ENCODE measurements around the gene MSANTD7.
A peak's percentile ranks its signal among the peaks of the same experiment; 100 is the strongest.

MSANTD7 gene

GRCh38 chr10:14837757-14838581 is at the start of gene MSANTD7, which contains the start of the genes CDNF and HSPA14 (continued):
- no peak for TF ChIP-seq ZNF707 (tag by site-specific recombination; IDR thresholded peaks at IDR 0.05)
- TF ChIP-seq GLIS2 (tag by site-specific recombination; IDR thresholded peaks at IDR 0.05), result peak; percentile 96
- TF ChIP-seq ZNF449 (tag by site-specific recombination; IDR thresholded peaks at IDR 0.05), result peak; percentile 86

- Histone ChIP-seq H3K4me3 (ENCODE audit: low read depth, low read length) (no peak overlapping the region), H3K4me1 (ENCODE audit: control insufficient read depth, insufficient read depth, low read length) (no peaks in the 10 kb centered on the region), H3K27ac (ENCODE audit: extremely low read depth, low read depth, low read length) (no peak overlapping the region), H3K9me3 (ENCODE audit: control insufficient read depth, insufficient read depth, low read depth, low read length) (no peaks in the 10 kb centered on the region), H3K36me3 (ENCODE audit: control insufficient read depth in 2 of 2, insufficient read depth in 1 of 2, low read length in 2 of 2) (no peaks in the 10 kb centered on the region)
- ChIA-PET POLR2A (interaction anchor here (0.6 kb wide), 1 partner anchor 300 kb away, joined by 6 read pairs; no protein-coding TSS in a partner anchor), CTCF (no interaction called here)
- TF ChIP-seq ZNF785 (tag by site-specific recombination; IDR thresholded peaks at IDR 0.05) (no peak), BCL11A (tag by site-specific recombination; IDR thresholded peaks at IDR 0.05; ENCODE audit: low read depth) (no peak), ZNF184 (tag by site-specific recombination; IDR thresholded peaks at IDR 0.05) (no peak), ZNF426 (tag by site-specific recombination; IDR thresholded peaks at IDR 0.05) (no peak), ZNF707 (tag by site-specific recombination; IDR thresholded peaks at IDR 0.05) (no peak), ZNF513 (tag by site-specific recombination; IDR thresholded peaks at IDR 0.05) (no peak), HOXA7 (CRISPR knock-in tag; IDR thresholded peaks at IDR 0.05; ENCODE audit: borderline replicate concordance) (no peak)
These were observed 39.5 kb upstream of the MSANTD7 start for GRCh38 chr10:14798636-14799035.

GRCh38 chr10:14800397-14800796 is 37.7 kb upstream of the MSANTD7 start:
- Histone ChIP-seq H3K27ac (ENCODE audit: extremely low read depth, low read depth, low read length) (no peak overlapping the region), H3K9me3 (ENCODE audit: control insufficient read depth, insufficient read depth, low read depth, low read length) (no peaks in the 10 kb centered on the region), H3K4me3 (ENCODE audit: low read depth, low read length) (no peak overlapping the region), H3K36me3 (ENCODE audit: control insufficient read depth in 2 of 2, insufficient read depth in 1 of 2, low read length in 2 of 2) (no peaks in the 10 kb centered on the region), H3K4me1 (ENCODE audit: control insufficient read depth, insufficient read depth, low read length) (no peaks in the 10 kb centered on the region)
- TF ChIP-seq ZNF529 (tag by site-specific recombination; IDR thresholded peaks at IDR 0.05; ENCODE audit: insufficient replicate concordance), result no peak
- ChIA-PET POLR2A (no interaction called here), CTCF (no interaction called here)

GRCh38 chr10:14801723-14802122 is 36.4 kb upstream of the MSANTD7 start:
- no peak for TF ChIP-seq ZNF433 (tag by site-specific recombination; IDR thresholded peaks at IDR 0.05; ENCODE audit: low read depth)
- no peak for TF ChIP-seq ZNF521 (tag by site-specific recombination; IDR thresholded peaks at IDR 0.05)
- TF ChIP-seq EGR2 (tag by site-specific recombination; IDR thresholded peaks at IDR 0.05; ENCODE audit: low read depth), result 0 out of 2 replicates have a peak, but pooled peaks have one; percentile 6
- TF ChIP-seq CTCF (tag by site-specific recombination; IDR thresholded peaks at IDR 0.05), result peak; percentile 63; the same call in 1 of the 2 replicates
- no peak for TF ChIP-seq PATZ1 (tag by site-specific recombination; IDR thresholded peaks at IDR 0.05)
- ChIA-PET POLR2A (interaction anchor here (1.5 kb wide), 1 partner anchor 36 kb away, joined by 4 read pairs; the partner anchor contains the start of genes CDNF, HSPA14 and MSANTD7), CTCF (interaction anchor here (0.6 to 0.7 kb wide), 4 partner anchors 21 to 321 kb away, joined by 3 read pairs; no protein-coding TSS in a partner anchor)
- H3K4me1 ChIP-seq (ENCODE audit: control insufficient read depth, insufficient read depth, low read length), result no peaks in the 10 kb centered on the region
- H3K27ac ChIP-seq (ENCODE audit: extremely low read depth, low read depth, low read length), result no peak overlapping the region
- no peak overlapping the region for H3K4me3 ChIP-seq (ENCODE audit: low read depth, low read length)
- H3K9me3 ChIP-seq (ENCODE audit: control insufficient read depth, insufficient read depth, low read depth, low read length), result no peaks in the 10 kb centered on the region
- no peaks in the 10 kb centered on the region for H3K36me3 ChIP-seq (ENCODE audit: control insufficient read depth in 2 of 2, insufficient read depth in 1 of 2, low read length in 2 of 2)

Data from HEK293 (cell line).